Skeletal muscle cell (primary cell): ENCODE measurements around the gene FRK.

Source experiments
- DNase-seq: peaks from one replicate; pipeline ENCODE4 v3.0.0-alpha.2; 2010; ENCODE audit warnings: low read depth
- H3K4me3 ChIP-seq: 2 replicates; pipeline ENCODE4 v1.5.1; 2011; ENCODE audit warnings: low read depth, mild to moderate bottlenecking, control low read depth, low read length, moderate library complexity

FRK gene

GRCh38 chr6:116012471-116012949 lies 48.2 kb downstream of the FRK start:
- no peak overlapping the region for H3K4me3 ChIP-seq
- DNase-seq = no peak

GRCh38 chr6:116011520-116011919 lies 49.2 kb downstream of the FRK start:
- DNase-seq = no peak
- no peak overlapping the region for H3K4me3 ChIP-seq

GRCh38 chr6:116010790-116011401 lies 49.8 kb downstream of the FRK start:
- DNase-seq = peak; percentile 26
- no peak overlapping the region for H3K4me3 ChIP-seq

GRCh38 chr6:116010386-116010785 lies 50.3 kb downstream of the FRK start:
- DNase-seq = no peak
- H3K4me3 ChIP-seq = no peak overlapping the region

- peak; percentile 56 for DNase-seq
Observed at GRCh38 chr6:116008470-116009243, 52.0 kb downstream of the FRK start.

GRCh38 chr6:116004841-116005815 lies 55.6 kb downstream of the FRK start:
- no peak overlapping the region for H3K4me3 ChIP-seq
- DNase-seq = no peak

More at GRCh38 chr6:116008470-116009243, 52.0 kb downstream of the FRK start:
- H3K4me3 ChIP-seq = no peak overlapping the region

GRCh38 chr6:116003668-116004067 lies 57.0 kb downstream of the FRK start:
- no peak for DNase-seq
- no peak overlapping the region for H3K4me3 ChIP-seq

- H3K4me3 ChIP-seq = no peak overlapping the region
- no peak for DNase-seq
Observed at GRCh38 chr6:116002756-116003155, 57.9 kb downstream of the FRK start.

GRCh38 chr6:115999235-115999634 lies 61.5 kb downstream of the FRK start:
- no peak overlapping the region for H3K4me3 ChIP-seq
- no peak for DNase-seq

- no peak overlapping the region for H3K4me3 ChIP-seq
- DNase-seq = no peak
Observed at GRCh38 chr6:115997990-115998585, 62.6 kb downstream of the FRK start.

- H3K4me3 ChIP-seq = no peak overlapping the region
- DNase-seq = no peak
Observed at GRCh38 chr6:115986026-115986425, 74.7 kb downstream of the FRK start.

- DNase-seq = no peak
- H3K4me3 ChIP-seq = no peak overlapping the region
Observed at GRCh38 chr6:115984809-115985208, 75.9 kb downstream of the FRK start.

GRCh38 chr6:115983998-115984397 lies 76.7 kb downstream of the FRK start:
- DNase-seq = no peak

GRCh38 chr6:115982453-115982852 lies 78.2 kb downstream of the FRK start:
- DNase-seq = no peak
- H3K4me3 ChIP-seq = no peak overlapping the region

More at GRCh38 chr6:115983998-115984397, 76.7 kb downstream of the FRK start:
- no peak overlapping the region for H3K4me3 ChIP-seq

- H3K4me3 ChIP-seq = no peak overlapping the region
- DNase-seq = no peak
Observed at GRCh38 chr6:115977220-115977619, 83.5 kb downstream of the FRK start.

GRCh38 chr6:115976321-115976870 lies 84.3 kb downstream of the FRK start:
- DNase-seq = no peak
- H3K4me3 ChIP-seq = no peak overlapping the region

GRCh38 chr6:115972679-115973078 lies 88.0 kb downstream of the FRK start:
- H3K4me3 ChIP-seq = no peak overlapping the region
- no peak for DNase-seq

GRCh38 chr6:115971785-115972184 lies 88.9 kb downstream of the FRK start:
- DNase-seq = no peak

GRCh38 chr6:115969930-115970273 lies 90.8 kb downstream of the FRK start:
- no peak overlapping the region for H3K4me3 ChIP-seq
- no peak for DNase-seq

More at GRCh38 chr6:115971785-115972184, 88.9 kb downstream of the FRK start:
- H3K4me3 ChIP-seq = no peak overlapping the region
